Endothelial cell of umbilical vein (primary cell): ENCODE data around the gene DDX54. TPM values are rescaled to one million over a fixed set of nuclear protein-coding genes. Genes with fewer than 3 reads are reported as not detected.

Experiments used
- BruUV-seq: library from RNA; stranded (reverse); fragments of 400-500 nt; replicated peaks from 2 replicates; lab custom pipeline; 2021; lab: Mats Ljungman, UMichigan
- CTCF ChIA-PET: fragments of 300-600, 350-600 bp; sonication (Branson Sonifier 250); formaldehyde crosslinking; loops from one replicate; lab custom pipeline; 2021; ENCODE audit warnings: antibody characterized with exemption, inconsistent platforms; lab: Charles Lee
- POLR2A ChIA-PET: fragments of 300-600, 350-600 bp; sonication (Branson Sonifier 250); formaldehyde crosslinking; loops from one replicate; lab custom pipeline; 2021; ENCODE audit warnings: antibody characterized with exemption, inconsistent platforms; lab: Charles Lee
- DNase-seq: peaks from one replicate; pipeline ENCODE4 v3.0.0-alpha.2; 2011; ENCODE audit warnings: low read depth, low spot score
- FAIRE-seq: peaks from 2 replicates; lab custom pipeline; 2011; peaks lifted over from hg19 to GRCh38; lab: Jason Lieb, UNC
- H2AFZ ChIP-seq: 2 replicates; pipeline ENCODE4 v1.6.0; 2012; ENCODE audit warnings: low read depth, low read length, control low read depth, inconsistent platforms
- H3K27ac ChIP-seq: 2 replicates; pipeline ENCODE4 v1.5.1; 2011; ENCODE audit warnings: low read depth, mild to moderate bottlenecking, control low read depth, low read length, moderate library complexity; ENCODE audit not compliant: insufficient read depth
- H3K27me3 ChIP-seq, 2 experiments: 2 replicates each; pipeline versions ENCODE4 v1.6.0 to v1.6.1; 2011; ENCODE audit warnings: low read length in 2 of 2, mixed read lengths in 1 of 2; ENCODE audit not compliant: control insufficient read depth in 2 of 2, insufficient read depth in 2 of 2
- H3K36me3 ChIP-seq, 2 experiments: 2 replicates in 1 of 2; 3 replicates in 1 of 2; pipeline ENCODE4 v1.5.1; 2011; ENCODE audit warnings: low read length in 2 of 2, mild to moderate bottlenecking in 1 of 2, moderate library complexity in 1 of 2; ENCODE audit not compliant: control insufficient read depth in 2 of 2, insufficient read depth in 2 of 2; ENCODE audit errors: extremely low read depth in 1 of 2
- H3K4me1 ChIP-seq: 3 replicates; pipeline ENCODE4 v1.5.1; 2011; ENCODE audit warnings: mild to moderate bottlenecking, low read length; ENCODE audit not compliant: control insufficient read depth, insufficient read depth; ENCODE audit errors: extremely low read depth
- H3K4me2 ChIP-seq: 2 replicates; pipeline ENCODE4 v1.6.1; 2011; ENCODE audit warnings: low read length, control low read depth, mixed read lengths; ENCODE audit not compliant: insufficient read depth
- H3K4me3 ChIP-seq, 3 experiments: fragments of 200-600 bp in 1 of 3; sonication (generic), shearing (Covaris generic) in 1 of 3; replicated peaks in 1 of 3; 2 replicates each; pipeline ENCODE4 v1.5.1; 2011 to 2016; ENCODE audit warnings: control low read depth in 3 of 3, low read length in 3 of 3, mild to moderate bottlenecking in 2 of 3, inconsistent platforms in 1 of 3, low read depth in 1 of 3, moderate library complexity in 1 of 3; ENCODE audit not compliant: insufficient read depth in 1 of 3
- H3K79me2 ChIP-seq: 2 replicates; pipeline ENCODE4 v1.6.0; 2012; ENCODE audit warnings: low read length, inconsistent platforms; ENCODE audit not compliant: control insufficient read depth, insufficient read depth
- H3K9ac ChIP-seq: replicated peaks from 2 replicates; pipeline ENCODE3; 2011; ENCODE audit warnings: low read length, control low read depth; ENCODE audit not compliant: insufficient read depth; ENCODE audit errors: extremely low read depth
- H3K9me1 ChIP-seq: replicated peaks from 3 replicates; pipeline ENCODE4 v1.6.0; 2011; ENCODE audit warnings: mild to moderate bottlenecking, low read length; ENCODE audit not compliant: control insufficient read depth, insufficient read depth; ENCODE audit errors: extremely low read depth
- H3K9me3 ChIP-seq: replicated peaks from 2 replicates; pipeline ENCODE4 v1.5.1; 2012; ENCODE audit warnings: low read length, inconsistent platforms; ENCODE audit not compliant: control insufficient read depth, insufficient read depth
- H4K20me1 ChIP-seq: replicated peaks from 2 replicates; pipeline ENCODE3; 2011; ENCODE audit warnings: mild to moderate bottlenecking, low read length; ENCODE audit not compliant: control insufficient read depth, insufficient read depth; ENCODE audit errors: extremely low read depth
- CTCF ChIP-seq, 2 donors: IDR thresholded peaks; 1 replicate in 1 of 2; 2 replicates in 1 of 2; pipeline ENCODE4 v1.5.1; 2011; ENCODE audit warnings: low read length in 2 of 2, mild to moderate bottlenecking in 2 of 2, moderate library complexity in 2 of 2, control low read depth in 1 of 2, inconsistent platforms in 1 of 2, low read depth in 1 of 2; ENCODE audit not compliant: insufficient read depth in 1 of 2; ENCODE audit errors: extremely low read depth in 1 of 2
- EZH2 ChIP-seq: IDR thresholded peaks from 2 replicates; pipeline ENCODE4 v1.6.1; 2012; ENCODE audit warnings: borderline replicate concordance, low read depth, mild to moderate bottlenecking, moderate library complexity, low read length, inconsistent platforms; ENCODE audit not compliant: severe bottlenecking
- FOS ChIP-seq: IDR thresholded peaks from 2 replicates; pipeline ENCODE4 v1.6.1; 2011; ENCODE audit warnings: mild to moderate bottlenecking, low read length, moderate library complexity, borderline replicate concordance; ENCODE audit not compliant: insufficient read depth
- GATA2 ChIP-seq: IDR thresholded peaks from 2 replicates; pipeline ENCODE4 v1.7.0; 2011; ENCODE audit warnings: low read depth, mild to moderate bottlenecking, moderate library complexity, mixed read lengths, low read length; ENCODE audit not compliant: insufficient read length, insufficient read depth
- JUN ChIP-seq: IDR thresholded peaks from 2 replicates; pipeline ENCODE4 v1.6.1; 2011; ENCODE audit warnings: borderline replicate concordance, low read depth; ENCODE audit not compliant: insufficient read length, insufficient read depth
- MYC ChIP-seq: IDR thresholded peaks from one replicate; pipeline ENCODE4 v1.6.1; 2011; ENCODE audit warnings: mild to moderate bottlenecking, low read depth, low read length
- POLR2A ChIP-seq: IDR thresholded peaks from 2 replicates; pipeline ENCODE4 v1.6.1; 2012; ENCODE audit warnings: low read depth, mild to moderate bottlenecking, control low read depth, low read length
- POLR2AphosphoS5 ChIP-seq: IDR thresholded peaks from 2 replicates; pipeline ENCODE4 v1.6.1; 2012; ENCODE audit warnings: low read depth, mild to moderate bottlenecking, control low read depth, low read length, moderate library complexity; ENCODE audit not compliant: insufficient read depth
- dilution Hi-C: fragments of 300-500 bp; cut with MboI; formaldehyde crosslinking; loops from one replicate; pipeline ENCODE4 v1.15.0; 2019; ENCODE audit warnings: low sequenced_read_pairs; ENCODE audit not compliant: extremely low pct_ligation_motif_present
- intact Hi-C: fragments of 100-400 bp; cut with micrococcal nuclease; formaldehyde crosslinking; loops from one replicate; pipeline ENCODE4 v1.10.0; 2022
- polyA plus RNA-seq, 4 experiments: library from polyadenylated mRNA; depleted of rRNA in 3 of 4; stranded (reverse) in 3 of 4; unstranded in 1 of 4; fragments of >200 nt; gene quantifications; 2 replicates each; pipeline versions ENCODE4 v1.2.1 to v1.2.3, GENCODE V29; 2011 to 2012; ENCODE audit warnings: missing spikeins in 1 of 4
- total RNA-seq: library from RNA; stranded (reverse); gene quantifications from 2 replicates; pipeline ENCODE4 v1.2.3, GENCODE V29; 2021
- TF ChIP-seq, protein P1 (sequence below): IDR thresholded peaks from 2 replicates; pipeline ENCODE4 v1.6.1; 2011; ENCODE audit not compliant: insufficient read depth, insufficient read length

DDX54 gene
- total and polyA plus RNA-seq, 2 donors (not counting 3 experiments of a cell fraction or from before 2014, with no cell fraction given), result 54.1 to 90.0 TPM

- H3K4me1 ChIP-seq, result peaks cover 39% of the 10 kb centered on the region
- FAIRE-seq (no peak), DNase-seq (peak; percentile 21)
- H3K27me3 ChIP-seq, result no peaks in the 10 kb centered on the region
- no peaks in the 10 kb centered on the region for H3K79me2 ChIP-seq
- peak overlapping the region; percentile 42 for H3K27ac ChIP-seq
- H3K36me3 ChIP-seq, result peaks cover 0 to 15% of the 10 kb centered on the region in 2 experiments
- ChIA-PET POLR2A (interaction anchor here (1.1 kb wide), 1 partner anchor 9 kb away, joined by 3 read pairs; the partner anchor contains the start of gene TPCN1), CTCF (interaction anchor here (1.2 to 1.8 kb wide), 2 partner anchors 16 to 195 kb away, joined by 4 to 5 read pairs; no protein-coding TSS in a partner anchor)
- no peak overlapping the region for H2AFZ ChIP-seq
- dilution Hi-C loops (no loop called here), intact Hi-C loops (loop anchor here (1.0 kb wide), 1 partner anchor 9 kb away; the partner anchor contains the start of gene TPCN1)
- no peaks in the 10 kb centered on the region for H3K9me1 ChIP-seq
- TF ChIP-seq EZH2 (no peak), POLR2AphosphoS5 (no peak)
- no peak overlapping the region for H3K4me2 ChIP-seq
- H4K20me1 ChIP-seq, result no peaks in the 10 kb centered on the region
- no peak overlapping the region for H3K9ac ChIP-seq
- no TSS peak for BruUV-seq
- H3K4me3 ChIP-seq, result no peak overlapping the region
- no peaks in the 10 kb centered on the region for H3K9me3 ChIP-seq
Measured at GRCh38 chr12:113230315-113231234, 45.3 kb upstream of the DDX54 start.

- Histone ChIP-seq H3K79me2 (no peaks in the 10 kb centered on the region), H3K4me2 (no peak overlapping the region), H3K36me3 (peaks cover 0 to 13% of the 10 kb centered on the region in 2 experiments), H3K9me1 (no peaks in the 10 kb centered on the region), H3K27ac (no peak overlapping the region), H3K9ac (no peak overlapping the region), H4K20me1 (no peaks in the 10 kb centered on the region), H3K27me3 (no peaks in the 10 kb centered on the region), H3K4me1 (peaks cover 46% of the 10 kb centered on the region), H3K4me3 (no peak overlapping the region), H2AFZ (no peak overlapping the region), H3K9me3 (no peaks in the 10 kb centered on the region)
- BruUV-seq, result no TSS peak
- intact Hi-C loops, result loop anchor here (10.0 kb wide), 1 partner anchor 106 kb away; the partner anchor contains the start of gene SLC8B1
- ChIA-PET POLR2A (no interaction called here), CTCF (no interaction called here)
- no peak for DNase-seq
- TF ChIP-seq, protein P1, sequence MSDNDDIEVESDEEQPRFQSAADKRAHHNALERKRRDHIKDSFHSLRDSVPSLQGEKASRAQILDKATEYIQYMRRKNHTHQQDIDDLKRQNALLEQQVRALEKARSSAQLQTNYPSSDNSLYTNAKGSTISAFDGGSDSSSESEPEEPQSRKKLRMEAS, result no peak
- no peak for TF ChIP-seq EZH2
- no peak for TF ChIP-seq MYC
- no peak for TF ChIP-seq CTCF (IDR thresholded peaks at IDR 0.05; ENCODE audit: extremely low read depth in 1 of 2, insufficient read depth in 1 of 2, low read depth in 1 of 2, low read length in 2 of 2)
- TF ChIP-seq FOS, result no peak
- TF ChIP-seq POLR2A, result no peak
- no peak for TF ChIP-seq POLR2AphosphoS5
- TF ChIP-seq JUN, result no peak
- TF ChIP-seq GATA2, result no peak
- dilution Hi-C loops, result no loop called here
- peak; percentile 4 for FAIRE-seq
Measured at GRCh38 chr12:113228394-113229028, 43.2 kb upstream of the DDX54 start.
